ENCODE results near the gene TEC.

Gene TEC

GRCh38 chr4:48162162-48162561 lies 107.5 kb downstream of the TEC start:
- Histone ChIP-seq H3K4me2 (ENCODE audit: low read depth, low read length, poor library complexity, severe bottlenecking) (no peak overlapping the region), H3K9ac (ENCODE audit: low read depth, low read length, poor library complexity, severe bottlenecking) (no peak overlapping the region), H3F3A (ENCODE audit: low read depth) (no peaks in the 10 kb centered on the region), H3K9me2 (replicated peaks; ENCODE audit: low read depth, low read length) (no peaks in the 10 kb centered on the region), H3K79me2 (ENCODE audit: insufficient read depth, low read length) (no peaks in the 10 kb centered on the region), H2AFZ (ENCODE audit: low read length) (no peak overlapping the region), H3K36me3 (ENCODE audit: insufficient read depth, low read length) (peaks cover 95% of the 10 kb centered on the region), H4K20me1 (ENCODE audit: insufficient read depth, low read length, poor library complexity, severe bottlenecking) (no peaks in the 10 kb centered on the region), H3K4me3 (ENCODE audit: low read length, poor library complexity, severe bottlenecking) (no peak overlapping the region), H3K9me3 (ENCODE audit: insufficient read depth, low read depth, low read length) (no peaks in the 10 kb centered on the region), H3K27me3 (ENCODE audit: insufficient read depth, low read length, poor library complexity, severe bottlenecking) (no peaks in the 10 kb centered on the region), H3K4me1 (ENCODE audit: insufficient read depth, low read length, poor library complexity, severe bottlenecking) (no peaks in the 10 kb centered on the region)
- TF ChIP-seq, protein P1, sequence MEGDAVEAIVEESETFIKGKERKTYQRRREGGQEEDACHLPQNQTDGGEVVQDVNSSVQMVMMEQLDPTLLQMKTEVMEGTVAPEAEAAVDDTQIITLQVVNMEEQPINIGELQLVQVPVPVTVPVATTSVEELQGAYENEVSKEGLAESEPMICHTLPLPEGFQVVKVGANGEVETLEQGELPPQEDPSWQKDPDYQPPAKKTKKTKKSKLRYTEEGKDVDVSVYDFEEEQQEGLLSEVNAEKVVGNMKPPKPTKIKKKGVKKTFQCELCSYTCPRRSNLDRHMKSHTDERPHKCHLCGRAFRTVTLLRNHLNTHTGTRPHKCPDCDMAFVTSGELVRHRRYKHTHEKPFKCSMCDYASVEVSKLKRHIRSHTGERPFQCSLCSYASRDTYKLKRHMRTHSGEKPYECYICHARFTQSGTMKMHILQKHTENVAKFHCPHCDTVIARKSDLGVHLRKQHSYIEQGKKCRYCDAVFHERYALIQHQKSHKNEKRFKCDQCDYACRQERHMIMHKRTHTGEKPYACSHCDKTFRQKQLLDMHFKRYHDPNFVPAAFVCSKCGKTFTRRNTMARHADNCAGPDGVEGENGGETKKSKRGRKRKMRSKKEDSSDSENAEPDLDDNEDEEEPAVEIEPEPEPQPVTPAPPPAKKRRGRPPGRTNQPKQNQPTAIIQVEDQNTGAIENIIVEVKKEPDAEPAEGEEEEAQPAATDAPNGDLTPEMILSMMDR (conservative IDR thresholded peaks at IDR 0.05; ENCODE audit: low read length) = no peak
- TF ChIP-seq EZH2phosphoT487 (IDR thresholded peaks at IDR 0.05; ENCODE audit: borderline replicate concordance) = no peak

GRCh38 chr4:48157271-48157670 lies 112.4 kb downstream of the TEC start:
- Histone ChIP-seq H3K4me2 (ENCODE audit: low read depth, low read length, poor library complexity, severe bottlenecking) (no peak overlapping the region), H3F3A (ENCODE audit: low read depth) (no peaks in the 10 kb centered on the region)

GRCh38 chr4:48156423-48156822 lies 113.2 kb downstream of the TEC start:
- Histone ChIP-seq H3K79me2 (ENCODE audit: insufficient read depth, low read length) (no peaks in the 10 kb centered on the region), H3K9me3 (ENCODE audit: insufficient read depth, low read depth, low read length) (peaks cover 9% of the 10 kb centered on the region; the same call in 1 of the 2 replicates), H3K4me2 (ENCODE audit: low read depth, low read length, poor library complexity, severe bottlenecking) (no peak overlapping the region), H3K9ac (ENCODE audit: low read depth, low read length, poor library complexity, severe bottlenecking) (no peak overlapping the region), H3K36me3 (ENCODE audit: insufficient read depth, low read length) (peaks cover 91% of the 10 kb centered on the region), H3K9me2 (replicated peaks; ENCODE audit: low read depth, low read length) (no peaks in the 10 kb centered on the region), H3K4me1 (ENCODE audit: insufficient read depth, low read length, poor library complexity, severe bottlenecking) (no peaks in the 10 kb centered on the region), H3K27me3 (ENCODE audit: insufficient read depth, low read length, poor library complexity, severe bottlenecking) (no peaks in the 10 kb centered on the region), H2AFZ (ENCODE audit: low read length) (no peak overlapping the region), H4K20me1 (ENCODE audit: insufficient read depth, low read length, poor library complexity, severe bottlenecking) (no peaks in the 10 kb centered on the region), H3F3A (ENCODE audit: low read depth) (no peaks in the 10 kb centered on the region), H3K4me3 (ENCODE audit: low read length, poor library complexity, severe bottlenecking) (no peak overlapping the region)
- TF ChIP-seq, protein P1 (conservative IDR thresholded peaks at IDR 0.05; ENCODE audit: low read length) = no peak
- TF ChIP-seq EZH2phosphoT487 (IDR thresholded peaks at IDR 0.05; ENCODE audit: borderline replicate concordance) = no peak

More at GRCh38 chr4:48157271-48157670, 112.4 kb downstream of the TEC start:
- TF ChIP-seq, protein P1 (conservative IDR thresholded peaks at IDR 0.05; ENCODE audit: low read length) = no peak
- TF ChIP-seq EZH2phosphoT487 (IDR thresholded peaks at IDR 0.05; ENCODE audit: borderline replicate concordance) = no peak
- H3K9me3 ChIP-seq (ENCODE audit: insufficient read depth, low read depth, low read length) = peaks cover 9% of the 10 kb centered on the region; the same call in 1 of the 2 replicates
- H3K27me3 ChIP-seq (ENCODE audit: insufficient read depth, low read length, poor library complexity, severe bottlenecking) = no peaks in the 10 kb centered on the region
- H3K4me3 ChIP-seq (ENCODE audit: low read length, poor library complexity, severe bottlenecking) = no peak overlapping the region
- H3K4me1 ChIP-seq (ENCODE audit: insufficient read depth, low read length, poor library complexity, severe bottlenecking) = no peaks in the 10 kb centered on the region
- peaks cover 93% of the 10 kb centered on the region for H3K36me3 ChIP-seq (ENCODE audit: insufficient read depth, low read length)
- no peaks in the 10 kb centered on the region for H3K79me2 ChIP-seq (ENCODE audit: insufficient read depth, low read length)
- no peak overlapping the region for H3K9ac ChIP-seq (ENCODE audit: low read depth, low read length, poor library complexity, severe bottlenecking)
- no peaks in the 10 kb centered on the region for H4K20me1 ChIP-seq (ENCODE audit: insufficient read depth, low read length, poor library complexity, severe bottlenecking)
- no peak overlapping the region for H2AFZ ChIP-seq (ENCODE audit: low read length)
- no peaks in the 10 kb centered on the region for H3K9me2 ChIP-seq (replicated peaks; ENCODE audit: low read depth, low read length)

All from Loucy (cell line).